Activated B cell treated with CpG ODN at 0.5 μM for 24 hours (primary cell): Measurements from ENCODE around the gene BATF3. TPM values are rescaled to one million over a fixed set of nuclear protein-coding genes. Genes with fewer than 3 reads are reported as not detected.

ENCODE experiments used
- ATAC-seq: fragments of 200-7000 bp; cut with Tn5 transposase; one replicate; pipeline ENCODE4 v1.10.0; 2021; ENCODE audit warnings: low read depth, mild to moderate bottlenecking, moderate library complexity
- CTCF ChIA-PET: fragments of 350-600 bp; sonication (Branson Sonifier 250); formaldehyde crosslinking; loops from one replicate; lab custom pipeline; 2021; ENCODE audit warnings: antibody characterized with exemption; lab: Charles Lee
- POLR2A ChIA-PET: fragments of 350-600 bp; sonication (Branson Sonifier 250); formaldehyde crosslinking; loops from one replicate; lab custom pipeline; 2021; ENCODE audit warnings: antibody characterized with exemption; lab: Charles Lee
- DNase-seq: peaks from one replicate; pipeline ENCODE4 v3.0.0; 2022
- H3K27ac Mint-ChIP-seq: one replicate; pipeline ENCODE4 v1.8.0; 2020; ENCODE audit warnings: mixed read lengths
- H3K27me3 Mint-ChIP-seq: one replicate; pipeline ENCODE4 v1.8.0; 2021; ENCODE audit warnings: mixed read lengths
- H3K36me3 Mint-ChIP-seq: one replicate; pipeline ENCODE4 v1.8.0; 2021; ENCODE audit warnings: low read depth, mixed read lengths
- H3K4me1 Mint-ChIP-seq: one replicate; pipeline ENCODE4 v1.8.0; 2021; ENCODE audit warnings: mixed read lengths
- H3K4me3 Mint-ChIP-seq: one replicate; pipeline ENCODE4 v1.8.0; 2020; ENCODE audit warnings: mild to moderate bottlenecking, mixed read lengths
- H3K9me3 Mint-ChIP-seq: one replicate; pipeline ENCODE4 v1.8.0; 2020; ENCODE audit warnings: mixed read lengths
- intact Hi-C: fragments of 100-400 bp; cut with micrococcal nuclease; formaldehyde crosslinking; loops from one replicate; pipeline ENCODE4 v1.15.1; 2024
- total RNA-seq: library from RNA; stranded (reverse); gene quantifications from 2 replicates; pipeline ENCODE4 v1.2.3, GENCODE V29; 2022
- TF ChIP-seq, protein P1 (sequence below): fragments of 200-600 bp; IDR thresholded peaks from one replicate; pipeline ENCODE4 v1.8.0; 2022; ENCODE audit warnings: antibody characterized with exemption, mild to moderate bottlenecking

Gene BATF3
- total RNA-seq, 1 donor from 2014 or later, result 23.5 TPM

DNA sequence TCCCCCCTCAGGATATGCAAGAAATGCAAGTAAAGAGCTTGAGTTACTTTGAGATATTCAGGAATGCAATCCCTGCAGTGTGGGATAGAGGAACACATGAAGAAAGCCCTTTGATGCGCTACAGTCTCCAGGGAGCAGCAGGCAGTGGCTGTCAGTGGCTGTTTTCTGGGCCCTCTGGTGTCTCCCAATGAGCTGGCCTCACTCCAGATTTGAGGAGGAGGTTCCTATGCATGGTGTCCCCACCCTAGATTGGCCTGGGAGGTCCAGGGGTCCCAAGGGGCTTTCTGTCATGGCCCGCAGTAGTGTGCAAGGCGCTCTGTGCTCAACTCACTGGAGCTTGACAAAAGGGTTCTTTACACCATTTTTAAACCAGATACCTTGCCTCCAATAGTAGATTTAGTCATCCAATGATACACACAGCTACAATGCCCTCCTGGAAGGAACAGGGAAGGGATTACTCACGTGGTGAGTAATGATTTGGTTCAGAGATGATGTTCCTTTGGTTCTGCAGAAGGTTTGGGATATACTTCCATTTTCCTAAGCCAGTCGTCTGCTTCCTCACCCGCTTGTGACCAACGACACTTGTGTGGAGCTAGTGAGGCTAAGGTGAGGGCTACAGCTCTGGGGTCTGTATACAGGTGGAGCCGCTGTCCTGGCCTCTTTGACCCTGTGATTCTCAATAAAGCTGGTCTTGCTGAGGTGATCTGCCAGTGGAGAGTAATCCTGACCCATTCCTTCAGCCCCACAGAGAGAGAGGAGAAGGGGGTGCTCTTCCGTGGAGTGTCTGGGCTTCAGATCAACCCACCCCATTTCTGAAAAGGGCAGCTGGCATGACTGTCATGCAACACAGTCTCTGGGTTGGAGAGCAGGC is 6.6 kb downstream of the BATF3 start:
- ChIA-PET POLR2A (interaction anchor here (1.4 kb wide), 1 partner anchor 15 kb away, joined by 3 read pairs; no protein-coding TSS in a partner anchor), CTCF (no interaction called here)
- ATAC-seq, result no peak
- Mint-ChIP-seq H3K36me3 (no peaks in the 10 kb centered on the region), H3K27ac (no peak overlapping the region), H3K27me3 (peaks cover 11% of the 10 kb centered on the region), H3K9me3 (no peaks in the 10 kb centered on the region), H3K4me3 (no peak overlapping the region), H3K4me1 (peaks cover 16% of the 10 kb centered on the region)
- TF ChIP-seq, protein P1, sequence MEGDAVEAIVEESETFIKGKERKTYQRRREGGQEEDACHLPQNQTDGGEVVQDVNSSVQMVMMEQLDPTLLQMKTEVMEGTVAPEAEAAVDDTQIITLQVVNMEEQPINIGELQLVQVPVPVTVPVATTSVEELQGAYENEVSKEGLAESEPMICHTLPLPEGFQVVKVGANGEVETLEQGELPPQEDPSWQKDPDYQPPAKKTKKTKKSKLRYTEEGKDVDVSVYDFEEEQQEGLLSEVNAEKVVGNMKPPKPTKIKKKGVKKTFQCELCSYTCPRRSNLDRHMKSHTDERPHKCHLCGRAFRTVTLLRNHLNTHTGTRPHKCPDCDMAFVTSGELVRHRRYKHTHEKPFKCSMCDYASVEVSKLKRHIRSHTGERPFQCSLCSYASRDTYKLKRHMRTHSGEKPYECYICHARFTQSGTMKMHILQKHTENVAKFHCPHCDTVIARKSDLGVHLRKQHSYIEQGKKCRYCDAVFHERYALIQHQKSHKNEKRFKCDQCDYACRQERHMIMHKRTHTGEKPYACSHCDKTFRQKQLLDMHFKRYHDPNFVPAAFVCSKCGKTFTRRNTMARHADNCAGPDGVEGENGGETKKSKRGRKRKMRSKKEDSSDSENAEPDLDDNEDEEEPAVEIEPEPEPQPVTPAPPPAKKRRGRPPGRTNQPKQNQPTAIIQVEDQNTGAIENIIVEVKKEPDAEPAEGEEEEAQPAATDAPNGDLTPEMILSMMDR, result no peak
- DNase-seq, result no peak
- intact Hi-C loops, result no loop called here

- Mint-ChIP-seq H3K9me3 (no peaks in the 10 kb centered on the region), H3K27ac (no peak overlapping the region), H3K27me3 (peaks cover 11% of the 10 kb centered on the region), H3K36me3 (no peaks in the 10 kb centered on the region), H3K4me1 (peaks cover 6% of the 10 kb centered on the region), H3K4me3 (no peak overlapping the region)
- no peak for ATAC-seq
- TF ChIP-seq, protein P1, result no peak
- intact Hi-C loops, result no loop called here
- DNase-seq, result no peak
- POLR2A ChIA-PET, result interaction anchor here (0.5 kb wide), 1 partner anchor 77 kb away, joined by 3 read pairs; no protein-coding TSS in a partner anchor
- CTCF ChIA-PET, result no interaction called here
Observed at GRCh38 chr1:212691561-212692071, 8.0 kb downstream of the BATF3 start.

- DNase-seq (no peak), ATAC-seq (no peak)
- H3K27ac Mint-ChIP-seq, result no peak overlapping the region
- POLR2A ChIA-PET, result interaction anchor here (0.5 to 1.3 kb wide), 3 partner anchors 10 to 76 kb away, joined by 3 to 4 read pairs (median 4); no protein-coding TSS in a partner anchor
- no peaks in the 10 kb centered on the region for H3K9me3 Mint-ChIP-seq
- no peaks in the 10 kb centered on the region for H3K36me3 Mint-ChIP-seq
- peaks cover under 1% of the 10 kb centered on the region for H3K4me1 Mint-ChIP-seq
- peaks cover 6% of the 10 kb centered on the region for H3K27me3 Mint-ChIP-seq
- CTCF ChIA-PET, result no interaction called here
- intact Hi-C loops, result no loop called here
- TF ChIP-seq, protein P1, result no peak
- no peak overlapping the region for H3K4me3 Mint-ChIP-seq
Observed at GRCh38 chr1:212690816-212691403, 8.7 kb downstream of the BATF3 start.

- Mint-ChIP-seq H3K27me3 (no peaks in the 10 kb centered on the region), H3K4me3 (no peak overlapping the region), H3K4me1 (no peaks in the 10 kb centered on the region), H3K36me3 (no peaks in the 10 kb centered on the region), H3K9me3 (no peaks in the 10 kb centered on the region), H3K27ac (no peak overlapping the region)
- ChIA-PET POLR2A (interaction anchor here (1.3 kb wide), 1 partner anchor 11 kb away, joined by 4 read pairs; no protein-coding TSS in a partner anchor), CTCF (no interaction called here)
- TF ChIP-seq, protein P1, result no peak
- ATAC-seq, result no peak
- no peak for DNase-seq
- intact Hi-C loops, result no loop called here
Observed at GRCh38 chr1:212689758-212690529, 9.7 kb downstream of the BATF3 start.
